HT-29 (cell line): ENCODE results near the gene OR4D2. TPM values are rescaled to one million over a fixed set of nuclear protein-coding genes. Genes with fewer than 3 reads are reported as not detected.

ENCODE experiments used
- DNase-seq: peaks from one replicate; pipeline ENCODE4 v3.0.0-alpha.2; 2015; ENCODE audit warnings: low spot score
- total RNA-seq: library from RNA; depleted of rRNA; stranded (reverse); fragments of >200 nt; shearing (Covaris generic); gene quantifications from 2 replicates; pipeline ENCODE4 v1.2.3, GENCODE V29; 2014

The OR4D2 gene
- total RNA-seq, 1 experiment from 2014 or later = not detected

GRCh38 chr17:58174871-58175270, 8.1 kb downstream of the OR4D2 start:
- DNase-seq = no peak

DNA sequence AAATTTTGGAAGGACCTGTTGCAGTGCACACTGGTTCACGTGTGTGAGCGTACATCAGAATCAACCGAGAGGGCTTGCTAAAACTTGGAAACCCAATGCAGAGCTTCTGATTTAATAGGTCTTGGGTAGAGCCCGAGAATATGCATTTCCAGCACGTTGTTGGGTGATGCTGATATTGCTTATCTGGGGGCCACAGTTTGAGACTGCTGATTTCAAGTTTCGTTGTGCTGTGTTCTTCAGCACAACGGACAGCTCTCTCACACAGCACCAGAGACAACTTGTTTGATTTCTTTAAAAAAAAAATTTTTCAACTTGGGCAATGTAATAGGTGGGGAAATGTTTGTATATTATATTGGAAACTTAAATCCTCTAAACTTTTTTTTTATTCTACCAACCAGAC, 9.4 kb downstream of the OR4D2 start:
- no peak for DNase-seq

- no peak for DNase-seq
Measured at GRCh38 chr17:58181796-58182195, 15.0 kb downstream of the OR4D2 start.

- DNase-seq = no peak
Measured at GRCh38 chr17:58183514-58183913, 16.7 kb downstream of the OR4D2 start.

GRCh38 chr17:58184308-58184985, 17.7 kb downstream of the OR4D2 start:
- no peak for DNase-seq

- DNase-seq = no peak
Measured at GRCh38 chr17:58184986-58185761, 18.4 kb downstream of the OR4D2 start.

GRCh38 chr17:58186591-58186990, 19.8 kb downstream of the OR4D2 start:
- no peak for DNase-seq

GRCh38 chr17:58187063-58187462, 20.3 kb downstream of the OR4D2 start:
- DNase-seq = no peak

- DNase-seq = no peak
Measured at GRCh38 chr17:58187675-58188074, 20.9 kb downstream of the OR4D2 start.

- DNase-seq = peak; percentile 36
Measured at GRCh38 chr17:58189436-58190146, 22.8 kb downstream of the OR4D2 start.

- DNase-seq = no peak
Measured at GRCh38 chr17:58191241-58191896, 24.6 kb downstream of the OR4D2 start.

- no peak for DNase-seq
Measured at GRCh38 chr17:58192612-58193011, 25.8 kb downstream of the OR4D2 start, which contains the start of gene EPX. TSS of gene EPX (plus strand) at chr17:58192726. CDS start at chr17:58192847, 121 bp downstream.

- DNase-seq = no peak
Measured at GRCh38 chr17:58193641-58194255, 27.0 kb downstream of the OR4D2 start.

DNA sequence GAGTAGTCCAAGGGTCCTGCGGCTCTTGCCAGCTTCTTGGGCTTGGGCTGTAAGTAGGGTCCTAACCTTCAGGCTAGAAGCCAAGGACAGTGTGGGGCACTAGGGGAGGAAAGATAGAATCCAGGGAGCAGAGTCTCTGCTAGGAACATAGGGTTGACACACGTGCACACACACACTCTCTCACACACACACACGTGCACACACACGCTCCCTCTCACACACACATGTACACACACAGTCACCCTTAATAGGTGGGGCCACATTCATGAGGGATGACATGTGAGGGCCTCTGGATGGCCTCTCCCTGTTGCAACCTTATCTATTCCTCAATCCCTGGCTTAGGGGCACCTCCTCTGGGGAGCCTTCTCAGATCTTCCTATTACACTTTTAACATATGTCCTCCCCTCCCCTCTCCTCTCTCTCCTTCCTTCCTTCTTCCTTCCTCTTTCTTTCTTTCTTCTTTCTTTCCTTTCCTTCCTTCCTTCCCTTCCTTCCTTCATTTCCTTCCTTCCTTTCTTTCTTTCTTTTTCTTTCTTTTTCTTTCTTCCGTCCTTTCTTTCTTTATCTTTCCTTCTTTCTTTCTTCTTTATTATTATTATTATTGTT, 28.8 kb downstream of the OR4D2 start:
- DNase-seq = no peak

- DNase-seq = no peak
Measured at GRCh38 chr17:58196610-58197009, 29.8 kb downstream of the OR4D2 start.

DNA sequence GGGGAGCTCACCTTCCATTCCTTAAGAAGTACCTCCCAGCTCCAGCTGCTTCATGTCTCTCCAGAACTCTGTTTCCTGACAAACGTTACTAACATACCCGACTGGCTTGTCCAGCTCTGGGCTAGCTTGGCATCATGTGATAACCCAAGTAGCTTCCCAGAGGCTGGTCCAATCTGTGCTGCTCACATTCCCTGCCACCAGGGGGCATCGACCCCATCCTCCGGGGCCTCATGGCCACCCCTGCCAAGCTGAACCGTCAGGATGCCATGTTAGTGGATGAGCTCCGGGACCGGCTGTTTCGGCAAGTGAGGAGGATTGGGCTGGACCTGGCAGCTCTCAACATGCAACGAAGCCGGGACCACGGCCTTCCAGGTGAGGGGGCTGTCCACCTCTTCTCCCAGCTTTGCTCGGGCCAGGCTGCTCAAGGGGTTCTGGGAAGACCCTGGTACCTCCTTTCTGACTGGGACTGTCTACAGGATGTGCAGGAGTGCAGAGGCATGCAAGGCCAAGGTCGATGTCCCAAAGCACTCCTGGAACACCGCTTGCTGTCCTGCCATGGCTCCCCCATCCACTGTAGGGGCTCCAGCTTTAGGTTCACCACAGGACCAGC, 33.3 kb downstream of the OR4D2 start:
- DNase-seq = peak; percentile 69

- no peak for DNase-seq
Measured at GRCh38 chr17:58202859-58203258, 36.1 kb downstream of the OR4D2 start.

DNA sequence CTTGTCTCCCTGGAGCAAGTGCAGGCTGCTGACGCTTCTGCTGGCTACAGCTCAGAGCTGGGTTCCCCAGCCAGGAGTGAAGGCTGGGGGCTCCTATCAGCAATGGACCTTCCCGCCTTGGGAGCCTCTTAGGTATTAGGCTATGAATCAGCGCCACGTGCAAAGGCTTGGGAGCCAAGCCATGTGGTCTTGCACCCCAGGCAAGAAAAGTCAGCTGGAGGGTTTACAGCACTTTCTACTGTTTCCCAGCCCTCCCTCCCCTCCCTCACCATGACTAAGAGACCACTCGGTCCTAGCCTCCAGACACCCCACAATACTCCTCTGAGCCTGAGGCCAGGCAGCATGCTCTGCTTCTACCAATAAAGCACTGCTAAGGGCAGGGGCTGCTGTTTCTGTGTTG, 38.0 kb downstream of the OR4D2 start:
- no peak for DNase-seq

DNA sequence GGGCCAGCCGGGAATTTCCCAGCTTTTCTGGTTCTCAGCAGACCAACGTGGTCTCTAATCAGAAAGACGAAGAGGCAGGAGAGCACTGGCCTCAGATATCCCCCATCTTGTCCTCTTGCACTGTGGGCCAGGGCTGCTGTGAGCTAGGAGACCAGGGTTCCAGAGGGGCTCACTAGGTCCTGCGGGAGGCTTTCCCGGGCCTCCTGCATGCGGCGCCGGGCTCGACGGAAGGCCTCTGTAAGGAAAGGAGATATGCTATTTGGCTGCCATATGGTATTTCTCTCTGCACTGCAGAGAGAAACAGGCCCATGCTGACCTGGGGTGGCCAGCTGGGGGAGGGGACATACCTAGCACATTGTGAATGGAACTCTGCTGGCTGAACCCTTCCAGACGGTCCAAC, 39.2 kb downstream of the OR4D2 start:
- no peak for DNase-seq

DNA sequence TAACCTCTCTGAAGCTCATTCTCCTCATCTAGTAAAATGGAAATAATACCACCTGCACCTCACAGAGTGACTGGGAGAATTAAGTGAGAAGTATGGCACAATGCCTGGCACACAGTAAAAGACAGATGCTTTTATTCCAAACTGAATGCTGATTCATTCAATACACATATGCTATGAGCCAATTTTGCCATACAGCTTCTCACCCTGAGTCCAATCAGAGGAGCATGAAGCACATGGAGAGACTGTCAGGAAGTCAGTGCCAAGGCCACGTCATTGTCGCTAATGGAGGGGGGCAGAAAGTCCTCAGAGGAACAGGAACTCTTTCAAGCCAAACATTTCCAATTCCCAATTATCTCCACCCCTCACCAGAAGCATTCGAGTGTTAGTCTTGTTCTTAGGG, 40.7 kb downstream of the OR4D2 start:
- DNase-seq = no peak

- DNase-seq = no peak
Measured at GRCh38 chr17:58208344-58208743, 41.6 kb downstream of the OR4D2 start.
